Measurements from ENCODE around the gene ADA.

DNA sequence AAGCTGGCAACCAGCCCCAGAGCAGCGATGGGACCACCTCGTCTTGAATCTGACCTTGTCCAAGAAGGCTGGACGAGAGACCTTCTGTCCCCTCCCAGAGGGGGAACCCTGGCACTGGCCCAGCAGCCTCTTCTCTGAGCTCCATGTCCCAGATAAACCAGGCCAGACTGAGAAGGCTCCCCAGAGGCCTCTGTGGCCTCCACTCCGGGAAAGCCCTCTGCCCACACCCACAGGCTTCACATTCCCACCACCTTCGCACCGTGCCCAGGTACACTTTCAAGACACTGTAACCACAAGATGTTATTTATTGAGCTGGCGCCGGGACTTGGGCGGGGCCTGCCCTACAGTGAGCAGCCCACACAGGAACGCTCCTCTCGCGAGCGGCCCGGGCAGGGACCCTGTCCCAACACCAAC is 33.2 kb downstream of the ADA start:
- TF ChIP-seq POLR2AphosphoS5 (IDR thresholded peaks at IDR 0.05; ENCODE audit: low read depth), result no peak
- TF ChIP-seq, protein P1, sequence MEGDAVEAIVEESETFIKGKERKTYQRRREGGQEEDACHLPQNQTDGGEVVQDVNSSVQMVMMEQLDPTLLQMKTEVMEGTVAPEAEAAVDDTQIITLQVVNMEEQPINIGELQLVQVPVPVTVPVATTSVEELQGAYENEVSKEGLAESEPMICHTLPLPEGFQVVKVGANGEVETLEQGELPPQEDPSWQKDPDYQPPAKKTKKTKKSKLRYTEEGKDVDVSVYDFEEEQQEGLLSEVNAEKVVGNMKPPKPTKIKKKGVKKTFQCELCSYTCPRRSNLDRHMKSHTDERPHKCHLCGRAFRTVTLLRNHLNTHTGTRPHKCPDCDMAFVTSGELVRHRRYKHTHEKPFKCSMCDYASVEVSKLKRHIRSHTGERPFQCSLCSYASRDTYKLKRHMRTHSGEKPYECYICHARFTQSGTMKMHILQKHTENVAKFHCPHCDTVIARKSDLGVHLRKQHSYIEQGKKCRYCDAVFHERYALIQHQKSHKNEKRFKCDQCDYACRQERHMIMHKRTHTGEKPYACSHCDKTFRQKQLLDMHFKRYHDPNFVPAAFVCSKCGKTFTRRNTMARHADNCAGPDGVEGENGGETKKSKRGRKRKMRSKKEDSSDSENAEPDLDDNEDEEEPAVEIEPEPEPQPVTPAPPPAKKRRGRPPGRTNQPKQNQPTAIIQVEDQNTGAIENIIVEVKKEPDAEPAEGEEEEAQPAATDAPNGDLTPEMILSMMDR (IDR thresholded peaks at IDR 0.05; ENCODE audit: insufficient read depth, low read length), result no peak
